IMR-90 (cell line): ENCODE measurements around the gene KRT7. TPM values are rescaled to one million over a fixed set of nuclear protein-coding genes. Genes with fewer than 3 reads are reported as not detected.

Source experiments
- ATAC-seq: fragments of 200-7000 bp; cut with Tn5 transposase; 2 replicates; pipeline ENCODE4 v1.9.1; 2020; ENCODE audit warnings: low read depth, mild to moderate bottlenecking, moderate library complexity
- BruUV-seq: library from RNA; stranded (reverse); fragments of 400-500 nt; replicated peaks from 2 replicates; lab custom pipeline; 2021; lab: Mats Ljungman, UMichigan
- CTCF ChIA-PET: fragments of 300-600 bp; formaldehyde crosslinking; extraction: SDS; loops from one replicate; lab custom pipeline; 2021; ENCODE audit warnings: antibody characterized with exemption; lab: Yijun Ruan, JAX
- POLR2A ChIA-PET: fragments of 300-600 bp; sonication (Branson Sonifier 250); formaldehyde crosslinking; loops from one replicate; lab custom pipeline; 2022; ENCODE audit warnings: antibody characterized with exemption; ENCODE audit not compliant: unreplicated experiment; lab: Charles Lee
- DNase-seq: peaks from one replicate; pipeline ENCODE4 v3.0.0; 2013
- H2AFZ ChIP-seq: replicated peaks from 2 replicates; pipeline ENCODE3; 2013; ENCODE audit warnings: low read length, mild to moderate bottlenecking; ENCODE audit not compliant: poor library complexity
- H2AK5ac ChIP-seq: 2 replicates; pipeline ENCODE4 v1.6.1; 2013; ENCODE audit warnings: low read depth, low read length, inconsistent platforms
- H2AK9ac ChIP-seq: replicated peaks from 2 replicates; pipeline ENCODE3; 2013; ENCODE audit warnings: mild to moderate bottlenecking, low read depth, low read length, moderate library complexity; ENCODE audit not compliant: poor library complexity
- H2BK120ac ChIP-seq: 2 replicates; pipeline ENCODE4 v1.6.1; 2013; ENCODE audit warnings: low read depth, low read length, inconsistent platforms
- H2BK15ac ChIP-seq: 3 replicates; pipeline ENCODE4 v1.6.1; 2013; ENCODE audit warnings: low read depth, low read length, inconsistent platforms
- H2BK20ac ChIP-seq: 2 replicates; pipeline ENCODE4 v1.6.1; 2013; ENCODE audit warnings: low read depth, mild to moderate bottlenecking, inconsistent platforms, low read length, moderate library complexity
- H2BK5ac ChIP-seq: 2 replicates; pipeline ENCODE4 v1.6.1; 2013; ENCODE audit warnings: mild to moderate bottlenecking, low read depth, low read length, inconsistent platforms; ENCODE audit not compliant: poor library complexity, severe bottlenecking
- H3K14ac ChIP-seq: replicated peaks from 2 replicates; pipeline ENCODE4 v1.6.1; 2013; ENCODE audit warnings: low read depth, low read length, inconsistent platforms
- H3K18ac ChIP-seq: 2 replicates; pipeline ENCODE4 v1.6.1; 2013; ENCODE audit warnings: low read depth, low read length, control low read depth
- H3K23ac ChIP-seq: 2 replicates; pipeline ENCODE4 v1.6.1; 2013; ENCODE audit warnings: low read depth, low read length, inconsistent platforms
- H3K27ac ChIP-seq: 2 replicates; pipeline ENCODE4 v1.5.1; 2013; ENCODE audit warnings: mild to moderate bottlenecking, control low read depth, low read length; ENCODE audit not compliant: insufficient read depth
- H3K27me3 ChIP-seq: 2 replicates; pipeline ENCODE4 v1.6.1; 2013; ENCODE audit warnings: low read length; ENCODE audit not compliant: control insufficient read depth, insufficient read depth
- H3K36me3 ChIP-seq: 2 replicates; pipeline ENCODE4 v1.6.1; 2013; ENCODE audit warnings: low read length, mixed read lengths; ENCODE audit not compliant: control insufficient read depth, insufficient read depth
- H3K4ac ChIP-seq: 2 replicates; pipeline ENCODE4 v1.6.1; 2013; ENCODE audit warnings: low read depth, low read length, inconsistent platforms
- H3K4me1 ChIP-seq: 2 replicates; pipeline ENCODE4 v1.6.1; 2013; ENCODE audit warnings: low read length, mixed read lengths; ENCODE audit not compliant: control insufficient read depth, insufficient read depth
- H3K4me2 ChIP-seq: 2 replicates; pipeline ENCODE4 v1.6.1; 2013; ENCODE audit warnings: low read depth, mild to moderate bottlenecking, control low read depth, low read length, moderate library complexity
- H3K4me3 ChIP-seq: 2 replicates; pipeline ENCODE4 v1.5.1; 2013; ENCODE audit warnings: low read depth, mild to moderate bottlenecking, control low read depth, low read length, moderate library complexity; ENCODE audit not compliant: insufficient read depth
- H3K56ac ChIP-seq: 2 replicates; pipeline ENCODE4 v1.6.1; 2013; ENCODE audit warnings: low read length, inconsistent platforms; ENCODE audit not compliant: insufficient read depth; ENCODE audit errors: extremely low read depth
- H3K79me1 ChIP-seq, 2 experiments: 2 replicates each; pipeline ENCODE4 v1.6.1; 2013; ENCODE audit warnings: low read length in 2 of 2, inconsistent platforms in 1 of 2, low read depth in 1 of 2
- H3K9ac ChIP-seq: 2 replicates; pipeline ENCODE4 v1.6.1; 2013; ENCODE audit warnings: low read depth, low read length, control low read depth
- H3K9me1 ChIP-seq: 2 replicates; pipeline ENCODE4 v1.6.1; 2013; ENCODE audit warnings: low read length, inconsistent platforms; ENCODE audit not compliant: insufficient read depth
- H3K9me3 ChIP-seq: 2 replicates; pipeline ENCODE4 v1.6.1; 2013; ENCODE audit warnings: low read length; ENCODE audit not compliant: control insufficient read depth, insufficient read depth
- H4K20me1 ChIP-seq: 2 replicates; pipeline ENCODE4 v1.6.1; 2013; ENCODE audit warnings: low read length, inconsistent platforms; ENCODE audit not compliant: insufficient read depth
- H4K5ac ChIP-seq: 2 replicates; pipeline ENCODE4 v1.6.1; 2013; ENCODE audit warnings: mild to moderate bottlenecking, low read depth, low read length, control low read depth
- H4K8ac ChIP-seq, 2 experiments: 2 replicates each; pipeline ENCODE4 v1.6.1; 2013; ENCODE audit warnings: low read depth in 2 of 2, low read length in 2 of 2, control low read depth in 1 of 2, inconsistent platforms in 1 of 2
- H4K91ac ChIP-seq: 2 replicates; pipeline ENCODE4 v1.6.1; 2013; ENCODE audit warnings: low read depth, low read length, inconsistent platforms; ENCODE audit not compliant: insufficient read depth
- BHLHE40 ChIP-seq: fragments of 150-350 bp; IDR thresholded peaks from 2 replicates; pipeline ENCODE4 v1.6.1; 2016; ENCODE audit warnings: mild to moderate bottlenecking, low read depth, low read length
- CEBPB ChIP-seq: IDR thresholded peaks from 2 replicates; pipeline ENCODE4 v1.6.1; 2012; ENCODE audit warnings: low read depth, low read length, improper control_type of control experiment
- CHD1 ChIP-seq: IDR thresholded peaks from 2 replicates; pipeline ENCODE4 v1.6.1; 2012; ENCODE audit warnings: low read depth, low read length, improper control_type of control experiment
- FOS ChIP-seq: fragments of 150-350 bp; IDR thresholded peaks from 2 replicates; pipeline ENCODE4 v1.6.1; 2016; ENCODE audit warnings: low read depth, low read length
- MAFK ChIP-seq: IDR thresholded peaks from 2 replicates; pipeline ENCODE4 v1.6.1; 2012; ENCODE audit warnings: low read depth, low read length, improper control_type of control experiment
- MAZ ChIP-seq: IDR thresholded peaks from 2 replicates; pipeline ENCODE4 v1.6.1; 2012; ENCODE audit warnings: low read depth, mild to moderate bottlenecking, low read length, improper control_type of control experiment, moderate library complexity, borderline replicate concordance
- MXI1 ChIP-seq: IDR thresholded peaks from 2 replicates; pipeline ENCODE4 v1.6.1; 2012; ENCODE audit warnings: low read depth, mild to moderate bottlenecking, low read length, moderate library complexity, borderline replicate concordance
- NFE2L2 ChIP-seq: fragments of 150-350 bp; IDR thresholded peaks from 2 replicates; pipeline ENCODE4 v1.6.1; 2016; ENCODE audit warnings: low read depth, mild to moderate bottlenecking, low read length
- POLR2A ChIP-seq: IDR thresholded peaks from 2 replicates; pipeline ENCODE4 v1.6.1; 2012; ENCODE audit warnings: mild to moderate bottlenecking, low read depth, low read length
- RAD21 ChIP-seq: IDR thresholded peaks from 2 replicates; pipeline ENCODE4 v1.6.1; 2012; ENCODE audit warnings: low read length, improper control_type of control experiment
- RCOR1 ChIP-seq: IDR thresholded peaks from 2 replicates; pipeline ENCODE4 v1.6.1; 2012; ENCODE audit warnings: mild to moderate bottlenecking, low read length, improper control_type of control experiment; ENCODE audit not compliant: insufficient replicate concordance
- RFX5 ChIP-seq: IDR thresholded peaks from 2 replicates; pipeline ENCODE4 v1.8.0; 2012; ENCODE audit warnings: low read depth, mild to moderate bottlenecking, low read length, moderate library complexity
- SMC3 ChIP-seq: fragments of 150-350 bp; IDR thresholded peaks from 2 replicates; pipeline ENCODE4 v1.6.1; 2016; ENCODE audit warnings: low read depth, mild to moderate bottlenecking, antibody characterized with exemption, low read length, moderate library complexity
- WGBS, 2 experiments: methylation state at CpG; one replicate each; pipeline versions ENCODE4 v1.1.5 to v1.1.7; 2013; ENCODE audit warnings: missing lambda C conversion rate in 2 of 2; ENCODE audit not compliant: insufficient read length in 1 of 2; ENCODE audit errors: extremely low coverage in 2 of 2; 5-methylcytosine and 5-hydroxymethylcytosine counted together
- dilution Hi-C: fragments of 300-500 bp; cut with HindIII; formaldehyde crosslinking; loops from one replicate; pipeline ENCODE4 v1.14.3; 2018; ENCODE audit warnings: low sequenced_read_pairs; ENCODE audit not compliant: unreplicated experiment
- in situ Hi-C: fragments of 300-500 bp; cut with MboI; formaldehyde crosslinking; loops from 3 replicates; pipeline ENCODE4 v1.14.3; 2019; ENCODE audit warnings: low sequenced_read_pairs, inconsistent platforms, mixed read lengths
- intact Hi-C: fragments of 100-400 bp; cut with micrococcal nuclease; formaldehyde crosslinking; loops from 2 replicates; pipeline ENCODE4 v1.10.0; 2022
- polyA plus RNA-seq, 3 experiments: library from polyadenylated mRNA; depleted of rRNA; stranded (reverse); fragments of >200 nt; gene quantifications; 2 replicates each; pipeline ENCODE4 v1.2.3, GENCODE V29; 2012; ENCODE audit warnings: low replicate concordance in 1 of 3
- total RNA-seq: library from RNA; depleted of rRNA; stranded (reverse); fragments of >200 nt; gene quantifications from 2 replicates; pipeline ENCODE4 v1.2.3, GENCODE V29; 2012
- TF ChIP-seq, protein P1 (sequence below): fragments of 150-350 bp; IDR thresholded peaks from 2 replicates; pipeline ENCODE4 v1.6.1; 2016; ENCODE audit warnings: low read depth, mild to moderate bottlenecking, low read length, moderate library complexity, borderline replicate concordance
- TF ChIP-seq, protein P2 (sequence below): fragments of 150-350 bp; IDR thresholded peaks from 2 replicates; pipeline ENCODE4 v1.6.1; 2017; ENCODE audit warnings: mild to moderate bottlenecking, antibody characterized with exemption, low read length, low read depth
- TF ChIP-seq, protein P3 (sequence below): conservative IDR thresholded peaks from 2 replicates; pipeline ENCODE4 v1.5.1; 2012; ENCODE audit warnings: mild to moderate bottlenecking, low read depth, low read length, improper control_type of control experiment

KRT7 gene
- total and polyA plus RNA-seq, 2 of the 4 experiments (the other 2 are of a cell fraction): 0.54 to 1.7 TPM

DNA sequence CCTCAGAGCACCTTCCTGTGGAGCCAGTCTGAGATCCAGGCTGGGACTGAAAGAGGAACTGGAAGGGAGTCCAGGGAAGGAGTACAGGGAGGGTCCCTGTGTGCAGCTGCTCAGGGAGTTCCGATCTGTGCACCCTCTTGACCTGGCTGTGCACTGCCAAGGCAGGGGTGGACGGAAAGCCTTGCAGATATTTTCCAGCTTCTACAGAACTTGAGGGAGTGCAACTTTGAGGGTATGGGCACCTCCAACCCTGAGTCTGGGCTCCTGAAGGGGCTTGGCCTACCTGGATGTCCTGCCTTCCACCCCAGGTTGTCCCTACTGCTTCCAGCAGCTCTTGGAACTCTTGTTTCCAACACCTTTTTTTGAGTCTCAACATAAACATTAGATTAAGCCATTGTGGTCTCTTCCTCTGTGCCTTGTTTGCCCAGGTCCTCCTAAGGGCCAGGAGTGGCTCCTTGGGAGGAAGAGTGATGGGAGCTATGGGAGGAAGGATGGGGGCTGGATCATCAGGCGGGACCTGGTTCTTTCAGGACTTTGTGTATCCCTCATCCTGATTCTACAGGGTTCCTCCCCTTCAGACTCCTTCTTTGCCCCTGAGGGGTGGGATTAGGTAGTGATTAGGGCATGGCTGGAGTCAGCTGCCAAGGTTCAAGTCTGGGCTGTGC is 3.5 kb downstream of the KRT7 start:
- intact Hi-C loops (no loop called here), dilution Hi-C loops (no loop called here), in situ Hi-C loops (no loop called here)
- H4K91ac ChIP-seq: peak overlapping the region; percentile 9; the same call in 1 of the 2 replicates
- no peak overlapping the region for H3K56ac ChIP-seq
- no peak overlapping the region for H2AFZ ChIP-seq
- ChIA-PET CTCF (interaction anchor here (1.5 to 2.7 kb wide), 2 partner anchors 43 to 91 kb away, joined by 3 to 14 read pairs; no protein-coding TSS in a partner anchor), POLR2A (no interaction called here)
- no peak overlapping the region for H2AK9ac ChIP-seq
- DNase-seq (no peak), ATAC-seq (no peak)
- WGBS, 2 experiments: no CpG with 5 or more reads among the region's 3 CpGs
- no peak overlapping the region for H3K9ac ChIP-seq
- H3K4me3 ChIP-seq: no peak overlapping the region
- H3K27me3 ChIP-seq: no peaks in the 10 kb centered on the region
- no peak overlapping the region for H3K18ac ChIP-seq
- H3K79me1 ChIP-seq: peaks cover 0 to 7% of the 10 kb centered on the region in 2 experiments; a peak in 2 of 4 replicates
- no peak overlapping the region for H3K4me2 ChIP-seq
- H2AK5ac ChIP-seq: peak overlapping the region; percentile 13; the same call in 1 of the 2 replicates
- H2BK120ac ChIP-seq: no peak overlapping the region
- H3K9me1 ChIP-seq: peaks cover 10% of the 10 kb centered on the region
- no peak overlapping the region for H3K4ac ChIP-seq
- H3K36me3 ChIP-seq: no peaks in the 10 kb centered on the region
- TF ChIP-seq NFE2L2 (no peak), CEBPB (no peak), MXI1 (no peak), MAZ (no peak), RCOR1 (no peak), RFX5 (no peak), MAFK (no peak), SMC3 (no peak), FOS (no peak), POLR2A (no peak), RAD21 (no peak), BHLHE40 (no peak), CHD1 (no peak)
- TF ChIP-seq, protein P1, sequence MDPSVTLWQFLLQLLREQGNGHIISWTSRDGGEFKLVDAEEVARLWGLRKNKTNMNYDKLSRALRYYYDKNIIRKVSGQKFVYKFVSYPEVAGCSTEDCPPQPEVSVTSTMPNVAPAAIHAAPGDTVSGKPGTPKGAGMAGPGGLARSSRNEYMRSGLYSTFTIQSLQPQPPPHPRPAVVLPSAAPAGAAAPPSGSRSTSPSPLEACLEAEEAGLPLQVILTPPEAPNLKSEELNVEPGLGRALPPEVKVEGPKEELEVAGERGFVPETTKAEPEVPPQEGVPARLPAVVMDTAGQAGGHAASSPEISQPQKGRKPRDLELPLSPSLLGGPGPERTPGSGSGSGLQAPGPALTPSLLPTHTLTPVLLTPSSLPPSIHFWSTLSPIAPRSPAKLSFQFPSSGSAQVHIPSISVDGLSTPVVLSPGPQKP: no peak
- TF ChIP-seq, protein P2, sequence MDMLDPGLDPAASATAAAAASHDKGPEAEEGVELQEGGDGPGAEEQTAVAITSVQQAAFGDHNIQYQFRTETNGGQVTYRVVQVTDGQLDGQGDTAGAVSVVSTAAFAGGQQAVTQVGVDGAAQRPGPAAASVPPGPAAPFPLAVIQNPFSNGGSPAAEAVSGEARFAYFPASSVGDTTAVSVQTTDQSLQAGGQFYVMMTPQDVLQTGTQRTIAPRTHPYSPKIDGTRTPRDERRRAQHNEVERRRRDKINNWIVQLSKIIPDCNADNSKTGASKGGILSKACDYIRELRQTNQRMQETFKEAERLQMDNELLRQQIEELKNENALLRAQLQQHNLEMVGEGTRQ: no peak
- TF ChIP-seq, protein P3, sequence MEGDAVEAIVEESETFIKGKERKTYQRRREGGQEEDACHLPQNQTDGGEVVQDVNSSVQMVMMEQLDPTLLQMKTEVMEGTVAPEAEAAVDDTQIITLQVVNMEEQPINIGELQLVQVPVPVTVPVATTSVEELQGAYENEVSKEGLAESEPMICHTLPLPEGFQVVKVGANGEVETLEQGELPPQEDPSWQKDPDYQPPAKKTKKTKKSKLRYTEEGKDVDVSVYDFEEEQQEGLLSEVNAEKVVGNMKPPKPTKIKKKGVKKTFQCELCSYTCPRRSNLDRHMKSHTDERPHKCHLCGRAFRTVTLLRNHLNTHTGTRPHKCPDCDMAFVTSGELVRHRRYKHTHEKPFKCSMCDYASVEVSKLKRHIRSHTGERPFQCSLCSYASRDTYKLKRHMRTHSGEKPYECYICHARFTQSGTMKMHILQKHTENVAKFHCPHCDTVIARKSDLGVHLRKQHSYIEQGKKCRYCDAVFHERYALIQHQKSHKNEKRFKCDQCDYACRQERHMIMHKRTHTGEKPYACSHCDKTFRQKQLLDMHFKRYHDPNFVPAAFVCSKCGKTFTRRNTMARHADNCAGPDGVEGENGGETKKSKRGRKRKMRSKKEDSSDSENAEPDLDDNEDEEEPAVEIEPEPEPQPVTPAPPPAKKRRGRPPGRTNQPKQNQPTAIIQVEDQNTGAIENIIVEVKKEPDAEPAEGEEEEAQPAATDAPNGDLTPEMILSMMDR: no peak
- no peak overlapping the region for H3K23ac ChIP-seq
- peaks cover 6% of the 10 kb centered on the region for H3K4me1 ChIP-seq
- no peaks in the 10 kb centered on the region for H4K20me1 ChIP-seq
- H4K8ac ChIP-seq: no peak overlapping the region
- no peak overlapping the region for H2BK15ac ChIP-seq
- H3K9me3 ChIP-seq: no peaks in the 10 kb centered on the region
- BruUV-seq: no TSS peak
- no peak overlapping the region for H2BK5ac ChIP-seq
- H2BK20ac ChIP-seq: no peak overlapping the region
- H3K14ac ChIP-seq: no peak overlapping the region
- no peak overlapping the region for H4K5ac ChIP-seq
- H3K27ac ChIP-seq: no peak overlapping the region
